GM20000 (cell line): Measurements from ENCODE around the gene DLX1.
"Not testable (repeated sequence)": the region's sequence is repeated elsewhere in the genome, so short reads cannot be mapped to it uniquely, and the experiment has no call there.

Experiments used
- DNase-seq: peaks from one replicate; pipeline ENCODE4 v3.0.0; 2012; ENCODE audit warnings: low spot score
- TF ChIP-seq, protein P1 (sequence below): IDR thresholded peaks from 2 replicates; pipeline ENCODE4 v1.5.1; 2012; ENCODE audit warnings: mild to moderate bottlenecking, control low read depth; ENCODE audit errors: extremely low read depth, missing control alignments

DLX1 gene

GRCh38 chr2:172056293-172056692, 29.0 kb upstream of the DLX1 start:
- no peak for DNase-seq
- TF ChIP-seq, protein P1, sequence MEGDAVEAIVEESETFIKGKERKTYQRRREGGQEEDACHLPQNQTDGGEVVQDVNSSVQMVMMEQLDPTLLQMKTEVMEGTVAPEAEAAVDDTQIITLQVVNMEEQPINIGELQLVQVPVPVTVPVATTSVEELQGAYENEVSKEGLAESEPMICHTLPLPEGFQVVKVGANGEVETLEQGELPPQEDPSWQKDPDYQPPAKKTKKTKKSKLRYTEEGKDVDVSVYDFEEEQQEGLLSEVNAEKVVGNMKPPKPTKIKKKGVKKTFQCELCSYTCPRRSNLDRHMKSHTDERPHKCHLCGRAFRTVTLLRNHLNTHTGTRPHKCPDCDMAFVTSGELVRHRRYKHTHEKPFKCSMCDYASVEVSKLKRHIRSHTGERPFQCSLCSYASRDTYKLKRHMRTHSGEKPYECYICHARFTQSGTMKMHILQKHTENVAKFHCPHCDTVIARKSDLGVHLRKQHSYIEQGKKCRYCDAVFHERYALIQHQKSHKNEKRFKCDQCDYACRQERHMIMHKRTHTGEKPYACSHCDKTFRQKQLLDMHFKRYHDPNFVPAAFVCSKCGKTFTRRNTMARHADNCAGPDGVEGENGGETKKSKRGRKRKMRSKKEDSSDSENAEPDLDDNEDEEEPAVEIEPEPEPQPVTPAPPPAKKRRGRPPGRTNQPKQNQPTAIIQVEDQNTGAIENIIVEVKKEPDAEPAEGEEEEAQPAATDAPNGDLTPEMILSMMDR, result no peak

DNA sequence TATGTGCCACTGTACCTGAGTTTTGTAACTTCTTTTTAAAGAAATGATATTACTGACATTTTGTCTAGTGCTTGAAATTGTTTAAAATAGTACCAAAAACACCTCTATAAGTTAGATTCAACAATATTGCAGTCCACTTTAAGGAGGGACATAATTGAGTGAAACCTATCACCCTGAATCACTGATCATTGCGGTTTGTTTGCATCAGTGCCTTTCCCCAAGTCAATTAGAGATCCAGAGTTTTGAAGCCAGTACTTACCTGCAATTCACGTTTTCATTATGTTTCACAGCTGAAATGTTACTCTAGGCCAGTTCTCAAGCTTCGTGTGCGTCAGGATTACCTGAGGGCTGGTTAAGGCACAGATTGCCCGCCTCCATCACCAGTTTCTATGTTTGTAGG, 26.6 kb upstream of the DLX1 start:
- no peak for DNase-seq
- TF ChIP-seq, protein P1, result no peak

DNA sequence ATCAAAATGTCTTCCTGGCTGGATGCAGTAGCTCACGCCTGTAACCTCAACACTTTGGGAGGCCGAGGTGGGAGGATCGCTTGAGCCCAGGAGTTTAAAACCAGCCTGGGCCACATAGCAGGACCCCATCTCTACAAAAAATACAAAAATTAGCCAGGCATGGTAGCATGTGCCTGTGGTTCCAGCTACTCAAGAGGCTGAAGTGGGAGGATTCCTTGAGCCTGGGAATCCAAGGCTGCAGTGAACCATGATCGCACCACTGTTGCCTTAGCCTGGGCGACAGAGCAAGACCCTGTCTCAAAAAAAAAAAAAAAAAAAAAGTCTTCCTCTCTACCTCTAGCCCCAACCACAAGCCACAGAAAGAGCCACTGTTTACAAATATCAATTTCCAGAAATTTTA, 25.2 kb upstream of the DLX1 start:
- DNase-seq, result not testable (repeated sequence)

- TF ChIP-seq, protein P1, result no peak
These were observed 22.8 kb upstream of the DLX1 start for GRCh38 chr2:172062402-172063004.

GRCh38 chr2:172063446-172063845, 21.9 kb upstream of the DLX1 start:
- TF ChIP-seq, protein P1, result no peak
- DNase-seq, result no peak

More at GRCh38 chr2:172062402-172063004, 22.8 kb upstream of the DLX1 start:
- DNase-seq, result no peak

DNA sequence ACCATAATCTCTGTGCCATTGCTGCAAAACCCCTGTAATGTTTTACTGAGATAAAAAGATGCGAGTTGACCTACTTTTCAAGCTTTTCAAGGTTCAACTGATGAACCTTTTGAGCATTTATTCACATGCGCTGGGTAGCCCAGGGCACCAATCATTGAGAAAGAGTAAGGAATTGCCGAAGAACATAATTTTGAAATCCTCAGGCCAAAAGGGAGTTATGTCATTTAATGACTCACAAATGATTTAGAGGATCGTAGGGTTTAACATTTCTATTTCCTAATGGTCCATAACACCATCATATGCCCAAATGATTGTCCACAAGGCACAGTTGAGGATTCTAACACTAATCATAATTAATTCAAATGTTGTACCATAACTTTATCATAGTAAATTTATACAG, 20.2 kb upstream of the DLX1 start:
- DNase-seq, result no peak
- TF ChIP-seq, protein P1, result no peak

DNA sequence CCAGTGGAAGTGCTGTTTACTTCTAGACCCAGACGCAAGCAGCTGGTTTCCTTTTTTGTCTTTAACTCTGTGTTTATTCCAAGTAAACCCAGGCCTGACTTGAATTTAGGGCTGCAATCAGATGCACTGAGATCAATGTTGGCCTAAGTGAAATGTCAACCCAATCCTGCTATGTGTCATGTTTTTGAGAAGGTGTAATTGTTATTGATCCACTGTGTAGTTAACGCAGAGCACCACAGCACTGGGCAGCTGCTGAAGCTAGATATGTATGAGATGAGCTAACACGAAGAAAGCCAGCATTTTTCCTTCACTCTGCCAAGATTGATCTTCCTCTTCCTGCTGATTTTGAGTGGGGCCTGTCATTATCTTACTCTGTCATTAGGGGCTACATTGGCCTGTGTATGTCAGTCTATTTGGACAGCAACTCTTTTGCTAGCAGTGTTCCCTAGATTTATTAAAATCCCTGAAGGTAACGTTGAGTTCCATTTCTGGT, 18.9 kb upstream of the DLX1 start:
- DNase-seq, result no peak
- TF ChIP-seq, protein P1, result no peak

DNA sequence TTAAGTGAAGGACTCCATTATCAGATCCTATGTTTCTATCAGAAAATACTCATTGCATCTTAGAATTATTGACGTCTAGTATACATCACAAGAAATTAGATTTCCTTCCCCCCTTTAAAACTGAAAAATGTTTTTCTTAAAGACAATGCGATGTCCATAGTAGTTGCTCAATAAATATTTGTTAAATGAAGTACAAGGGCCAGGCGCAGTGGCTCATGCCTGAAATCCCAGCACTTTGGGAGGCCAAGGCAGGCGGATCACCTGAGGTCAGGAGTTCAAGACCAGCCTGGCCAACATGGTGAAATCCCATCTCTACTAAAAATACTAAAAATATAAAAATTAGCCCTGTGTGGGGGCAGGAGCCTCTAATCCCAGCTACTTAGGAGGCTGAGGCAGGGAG, 17.4 kb upstream of the DLX1 start:
- not testable (repeated sequence) for DNase-seq

- no peak for DNase-seq
- TF ChIP-seq, protein P1, result no peak
These were observed 14.4 kb upstream of the DLX1 start for GRCh38 chr2:172070936-172071335.
